ENCODE data around the gene FKBP1A. TPM values are rescaled to one million over a fixed set of nuclear protein-coding genes. Genes with fewer than 3 reads are reported as not detected.

The FKBP1A gene
- polyA plus RNA-seq, 3 donors = 324 to 402 (median 371) TPM

DNA sequence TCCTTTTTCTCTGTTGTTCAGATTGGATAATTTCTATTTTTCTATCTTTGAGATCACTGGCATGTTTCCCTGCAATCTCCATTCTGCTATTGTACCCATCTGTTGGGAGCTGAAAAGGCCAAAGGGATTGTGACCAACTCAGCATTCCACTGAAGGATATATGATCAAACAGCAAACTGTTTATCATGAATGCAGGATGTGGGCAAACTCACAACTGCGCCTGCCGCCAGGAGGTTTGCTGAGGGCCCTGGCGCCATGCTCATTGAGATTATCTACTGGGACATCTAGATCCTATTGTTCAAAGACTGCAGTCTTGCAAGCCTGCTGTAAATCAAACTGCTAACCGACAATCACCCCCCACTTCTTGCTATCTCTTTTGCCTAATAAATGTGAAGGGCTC lies 3.8 kb upstream of the FKBP1A start:
- no peak for DNase-seq (ENCODE audit: extremely low read depth in 1 of 11, low read depth in 9 of 11, low spot score in 4 of 11)

DNA sequence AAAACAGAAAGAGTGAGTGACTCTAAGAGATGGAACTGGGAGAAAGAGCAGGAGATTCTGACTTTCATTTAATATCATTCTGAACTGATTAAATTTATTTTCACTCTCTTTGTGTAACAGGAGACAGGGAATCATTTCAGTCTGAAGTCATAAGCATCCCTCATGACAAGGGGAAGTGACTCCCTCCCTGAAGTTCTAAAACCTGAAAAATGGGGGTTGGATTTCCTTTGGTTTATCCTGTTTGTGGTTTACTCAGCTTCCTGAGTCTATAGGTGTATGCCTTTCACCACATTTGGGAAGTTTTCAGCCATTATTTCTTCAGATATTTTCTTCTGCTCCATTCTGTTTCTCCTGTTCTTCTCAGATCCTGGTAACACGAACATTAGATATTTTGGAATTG lies 3.4 kb upstream of the FKBP1A start:
- DNase-seq (ENCODE audit: extremely low read depth in 1 of 11, low read depth in 9 of 11, low spot score in 4 of 11) = no peak

DNA sequence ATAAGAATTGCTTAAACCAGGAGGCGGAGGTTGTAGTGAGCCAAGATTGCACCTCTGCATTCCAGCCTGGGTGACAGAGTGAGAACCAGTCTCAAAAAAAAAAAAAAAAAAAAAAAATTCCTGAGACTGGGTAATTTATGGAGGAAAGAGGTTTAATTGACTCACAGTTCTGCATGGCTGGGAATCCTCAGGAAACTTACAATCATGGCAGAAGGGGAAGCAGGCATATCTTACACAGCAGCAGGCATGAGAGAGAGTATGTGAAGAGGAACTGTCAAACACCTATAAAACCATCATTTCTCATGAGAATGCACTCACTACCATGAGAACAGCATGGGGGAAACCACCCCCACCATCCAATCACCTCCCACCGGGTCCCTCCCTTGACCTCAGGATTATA lies 1.8 kb upstream of the FKBP1A start:
- no peak for DNase-seq (ENCODE audit: extremely low read depth in 1 of 11, low read depth in 9 of 11, low spot score in 4 of 11)

DNA sequence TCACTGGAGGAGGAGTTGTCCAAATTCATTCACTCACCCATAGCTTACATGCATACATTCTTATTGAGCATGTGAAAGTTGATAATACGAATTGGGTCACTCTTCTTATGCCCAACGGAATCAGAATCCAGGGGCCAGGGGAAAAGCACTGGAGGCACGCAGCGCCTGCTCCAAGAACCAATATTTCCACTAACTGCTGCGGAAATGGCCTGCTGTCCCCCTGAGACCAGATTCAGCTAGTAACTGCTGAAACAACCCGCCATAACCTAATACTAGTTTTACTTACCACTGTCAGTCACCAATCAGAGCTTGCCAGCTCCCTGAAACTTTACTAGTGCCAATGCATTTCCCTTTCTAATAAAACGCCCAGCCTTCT lies 641 bp upstream of the FKBP1A start:
- DNase-seq (ENCODE audit: extremely low read depth in 1 of 11, low read depth in 9 of 11, low spot score in 4 of 11) = no peak

DNA sequence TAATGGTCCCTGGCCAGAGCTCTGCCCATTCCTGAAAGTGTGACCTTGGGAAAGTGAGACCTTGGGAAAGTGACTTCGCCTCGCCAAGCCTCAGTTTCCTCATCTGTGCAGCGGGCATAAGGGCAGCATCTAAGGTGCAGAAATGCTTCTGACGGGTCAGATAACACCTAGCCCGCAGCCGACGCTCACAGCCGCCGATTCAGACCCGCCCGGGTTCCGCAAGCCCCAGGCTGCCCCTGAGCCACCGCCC lies 486 bp downstream of the FKBP1A start:
- no peak for DNase-seq (ENCODE audit: extremely low read depth in 1 of 11, low read depth in 9 of 11, low spot score in 4 of 11)

DNA sequence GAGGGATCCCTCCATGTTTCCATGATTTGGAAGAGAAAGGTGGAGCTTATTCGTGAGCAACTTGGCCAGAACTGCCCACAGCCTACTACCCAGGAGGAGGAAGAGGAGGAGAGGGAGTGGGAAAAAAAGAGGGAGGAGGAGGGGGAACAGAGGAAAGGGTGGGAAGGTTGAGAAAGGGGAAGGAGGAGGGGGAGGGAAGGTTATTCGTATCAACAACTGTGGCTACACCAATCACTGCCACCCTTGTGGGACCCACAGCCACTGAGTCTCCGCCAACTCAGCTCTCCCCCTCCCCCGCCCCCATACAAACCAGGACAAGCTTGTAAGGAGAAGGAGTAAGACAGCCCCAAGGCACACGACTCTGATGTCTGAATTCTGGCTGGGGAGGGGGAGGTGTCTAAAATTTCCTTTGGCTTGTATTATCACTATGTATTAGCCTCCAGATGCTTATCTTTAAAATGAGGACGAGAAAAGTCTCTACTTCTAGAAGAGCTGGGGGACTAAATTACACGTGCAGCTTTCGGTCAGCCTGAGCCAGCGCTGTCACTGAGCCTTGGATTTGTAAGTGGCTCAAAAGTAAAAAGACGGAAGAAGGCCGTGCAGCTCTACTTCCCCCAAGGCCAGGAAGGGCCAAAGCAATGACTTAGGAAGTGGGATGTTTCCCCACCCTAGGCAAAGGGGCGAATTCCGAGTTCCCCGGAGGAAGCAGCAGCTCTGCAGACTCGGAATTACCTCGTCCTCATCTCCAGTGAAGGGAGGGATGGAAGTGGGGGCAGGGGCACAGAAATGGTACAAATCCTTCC lies 1.0 kb downstream of the FKBP1A start:
- DNase-seq (ENCODE audit: extremely low read depth in 1 of 11, low read depth in 9 of 11, low spot score in 4 of 11) = no peak

DNA sequence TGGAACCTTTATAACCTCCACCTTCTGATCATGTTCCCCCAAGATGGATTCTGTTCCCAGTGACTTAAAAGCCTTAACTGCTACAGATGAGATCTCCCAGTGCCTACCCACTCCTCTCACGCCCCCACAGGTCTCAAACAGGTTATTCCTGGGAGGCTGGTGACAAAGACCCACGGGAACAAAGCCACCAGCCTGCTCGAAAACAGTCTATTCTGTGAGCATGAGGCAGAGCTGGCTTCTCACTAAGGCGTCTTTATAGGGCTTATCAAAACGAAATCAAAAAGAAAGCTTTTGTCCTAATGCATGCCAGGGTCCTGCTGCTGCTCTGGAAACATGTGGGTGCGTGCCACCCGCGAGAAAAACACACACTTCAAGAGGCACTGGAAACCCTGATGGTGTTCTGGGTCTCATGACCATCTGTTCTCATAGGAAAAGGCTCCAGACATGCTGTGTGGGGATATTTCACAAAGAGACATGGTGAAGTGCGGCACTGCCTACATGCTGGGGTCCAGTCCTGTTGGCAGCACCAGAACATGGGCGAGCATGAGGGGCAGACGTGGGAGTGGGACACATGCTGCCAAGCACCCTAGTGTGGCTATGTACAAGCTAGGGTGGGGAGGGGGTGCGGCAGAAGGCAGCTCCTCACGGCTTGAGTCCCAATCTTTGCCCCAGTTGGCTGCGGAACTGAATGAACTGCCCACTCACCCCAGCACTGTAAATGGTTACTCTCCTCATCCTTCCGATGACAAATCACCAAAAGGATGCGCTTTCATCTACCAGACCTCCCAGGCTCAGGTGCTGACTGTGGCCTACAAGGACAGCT lies 2.1 kb downstream of the FKBP1A start:
- no peak for DNase-seq (ENCODE audit: extremely low read depth in 1 of 11, low read depth in 9 of 11, low spot score in 4 of 11)

DNA sequence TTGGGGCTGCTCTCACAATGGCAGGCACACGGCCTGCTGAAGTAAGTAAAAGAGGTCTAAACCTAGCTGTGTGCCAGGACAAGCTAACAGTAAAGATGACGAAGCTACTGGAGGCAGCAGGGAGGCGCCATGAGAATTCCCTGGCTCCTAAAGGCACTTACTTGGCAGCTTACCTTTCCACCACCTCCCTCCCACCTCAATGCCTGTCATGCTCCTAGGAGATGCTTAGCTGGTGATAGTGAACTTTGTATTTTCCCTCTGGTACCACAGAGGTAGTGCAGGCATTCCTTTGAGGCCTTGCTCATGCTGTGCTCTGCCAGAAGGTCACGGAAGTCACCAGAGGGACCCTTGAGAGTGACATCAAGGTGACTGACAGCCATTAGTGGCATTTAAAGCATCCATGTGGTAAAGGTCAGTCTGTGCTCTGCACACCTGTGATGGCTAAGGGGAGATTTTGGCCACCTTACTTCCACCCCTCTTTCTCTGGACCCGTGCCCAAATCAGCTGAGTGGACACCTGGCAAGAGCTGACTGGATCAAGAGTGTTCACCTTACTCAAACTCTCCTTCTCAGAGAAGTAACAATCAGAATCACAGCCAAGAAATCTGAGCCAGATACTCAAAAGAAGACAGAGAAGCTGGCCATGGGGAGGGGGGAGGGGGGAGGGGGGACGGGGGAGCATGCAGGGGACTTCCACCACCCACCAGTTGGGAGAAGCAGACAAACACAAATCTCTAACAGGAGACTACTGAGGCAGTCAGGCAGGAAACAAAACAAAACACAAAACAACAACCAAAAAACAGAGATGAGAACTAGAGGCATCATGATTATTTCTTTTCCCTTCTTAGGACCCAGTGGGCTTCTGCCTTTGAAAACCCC lies 2.9 kb downstream of the FKBP1A start:
- DNase-seq (ENCODE audit: extremely low read depth in 1 of 11, low read depth in 9 of 11, low spot score in 4 of 11) = no peak

DNA sequence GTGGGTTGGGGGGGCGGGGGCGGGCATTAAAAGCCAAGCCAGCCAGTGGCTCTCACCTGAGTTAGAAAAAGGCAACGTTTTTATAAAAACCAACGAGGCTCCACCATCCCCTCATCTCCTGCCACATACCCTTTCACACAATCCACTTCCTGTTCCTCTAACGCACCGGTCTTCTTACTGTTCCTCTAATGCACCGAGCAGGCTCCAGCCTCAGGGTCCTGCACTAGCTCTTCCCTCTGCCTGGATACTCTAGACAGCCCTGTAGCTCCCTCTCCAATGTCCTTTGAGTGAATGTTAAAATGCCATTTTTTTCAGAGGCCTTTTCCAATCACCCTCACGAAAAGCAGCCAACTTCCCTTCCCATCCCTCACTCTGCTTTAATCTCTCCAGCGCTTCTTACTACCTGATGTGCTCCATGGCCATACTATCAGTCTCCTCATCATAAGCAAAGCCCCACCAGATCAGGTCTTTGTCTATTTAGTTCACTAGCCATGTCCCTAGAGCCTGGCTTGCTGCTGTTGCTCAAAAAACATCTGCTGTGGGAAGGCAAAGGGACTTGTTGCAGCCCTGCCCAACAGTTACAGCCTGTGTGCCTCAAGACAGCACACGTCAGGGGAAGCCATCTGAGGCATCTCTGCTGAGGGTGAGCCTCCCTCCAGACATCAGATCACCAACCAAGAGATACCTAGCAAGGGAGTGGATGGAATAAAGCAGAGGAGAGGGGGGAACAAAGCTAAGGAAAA lies 3.9 kb downstream of the FKBP1A start:
- DNase-seq (ENCODE audit: extremely low read depth in 1 of 11, low read depth in 9 of 11, low spot score in 4 of 11) = no peak

DNA sequence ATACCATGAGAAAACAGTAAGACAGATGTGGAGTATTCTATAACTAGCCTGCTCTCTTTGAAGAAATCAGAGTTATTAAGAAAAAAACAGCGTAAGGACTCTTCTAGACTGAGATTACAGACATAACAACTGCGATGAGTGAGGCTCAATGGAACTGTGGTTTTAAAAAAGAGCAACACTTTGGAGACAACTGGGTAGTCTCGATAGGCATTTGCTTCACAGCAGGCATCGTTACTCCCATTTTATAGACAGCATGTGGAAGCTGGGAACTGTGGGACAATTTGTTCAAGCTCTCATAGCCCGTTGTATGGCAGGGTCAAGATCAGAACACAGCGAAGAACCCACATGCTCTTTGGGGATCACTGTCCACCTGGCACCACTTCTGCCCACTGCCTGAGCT lies 4.6 kb downstream of the FKBP1A start:
- no peak for DNase-seq (ENCODE audit: extremely low read depth in 1 of 11, low read depth in 9 of 11, low spot score in 4 of 11)

DNA sequence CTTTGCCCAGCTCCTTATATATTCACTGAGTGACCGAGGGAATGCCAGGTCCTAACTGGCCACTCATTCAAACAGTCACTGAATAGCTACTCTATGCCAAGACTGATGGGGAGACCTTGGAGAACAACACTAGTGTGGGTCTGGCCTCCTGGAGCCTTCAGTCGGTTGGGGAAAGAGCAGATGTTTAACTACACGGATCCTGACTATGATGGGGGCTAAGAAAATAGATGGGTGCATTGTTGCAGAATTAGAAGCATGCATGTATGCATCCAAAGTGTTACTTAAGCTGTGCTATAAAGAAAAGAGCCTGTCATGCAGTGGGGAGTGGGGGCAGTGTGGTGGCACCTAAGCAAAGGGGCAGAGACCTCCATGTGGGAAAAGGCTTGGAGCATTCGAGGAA lies 6.5 kb downstream of the FKBP1A start:
- DNase-seq (ENCODE audit: extremely low read depth in 1 of 11, low read depth in 9 of 11, low spot score in 4 of 11) = no peak

DNA sequence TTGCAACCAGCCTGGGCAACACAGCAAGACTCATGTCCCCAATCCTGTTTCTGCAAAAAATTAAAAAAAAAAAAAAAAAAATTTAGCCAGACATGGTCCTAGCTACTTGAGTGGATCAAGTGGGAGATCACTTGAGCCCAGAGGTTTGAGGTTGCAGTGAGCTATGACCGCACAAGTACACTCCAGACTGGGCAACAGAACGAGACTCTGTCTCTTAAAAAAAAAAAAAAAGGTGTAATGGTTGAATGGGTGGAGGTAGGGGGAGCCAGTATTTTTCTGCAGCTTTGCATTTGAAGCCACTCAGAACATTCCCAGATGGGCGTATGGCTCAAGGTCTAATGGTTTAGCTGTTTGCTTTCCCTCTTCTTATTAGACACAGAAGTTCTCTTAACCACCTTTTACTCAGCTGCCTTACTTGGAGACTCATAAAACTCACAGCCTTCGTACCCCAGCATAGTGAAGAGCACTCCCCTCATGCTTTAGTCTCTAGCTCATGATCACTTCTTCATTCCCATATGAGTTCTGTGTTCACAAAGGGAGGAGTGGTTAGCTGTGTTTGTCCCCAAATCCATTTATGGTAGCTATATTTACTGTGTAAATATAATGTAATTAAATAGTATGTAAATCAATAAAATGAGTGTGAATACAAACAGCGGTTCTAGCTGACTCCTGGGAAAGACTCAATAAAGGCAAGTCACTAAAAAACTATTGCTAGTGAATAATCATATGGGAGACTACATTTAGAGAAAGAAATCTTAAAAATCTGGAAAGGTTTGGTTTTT lies 9.0 kb downstream of the FKBP1A start:
- no peak for DNase-seq (ENCODE audit: extremely low read depth in 1 of 11, low read depth in 9 of 11, low spot score in 4 of 11)

DNA sequence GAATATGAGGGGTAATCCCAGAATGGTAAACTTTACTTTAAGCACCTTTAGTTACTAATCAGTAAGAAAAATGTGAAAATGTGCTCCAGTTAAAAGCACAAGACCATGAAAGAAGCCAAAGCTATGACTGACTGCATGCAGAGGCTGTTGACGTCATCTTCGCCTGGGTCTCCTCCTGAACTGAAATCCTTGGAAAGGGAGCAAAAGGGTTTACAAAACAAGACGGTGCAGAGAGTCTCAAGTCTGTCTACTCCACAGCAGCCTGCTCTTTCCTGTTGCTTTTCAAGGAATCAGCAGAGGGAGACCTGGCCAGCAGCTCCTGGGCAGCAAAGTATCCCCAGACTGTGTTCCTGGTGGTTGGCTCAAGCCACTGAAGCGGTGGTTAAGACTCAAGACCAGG lies 10.2 kb downstream of the FKBP1A start:
- DNase-seq (ENCODE audit: extremely low read depth in 1 of 11, low read depth in 9 of 11, low spot score in 4 of 11) = no peak

DNA sequence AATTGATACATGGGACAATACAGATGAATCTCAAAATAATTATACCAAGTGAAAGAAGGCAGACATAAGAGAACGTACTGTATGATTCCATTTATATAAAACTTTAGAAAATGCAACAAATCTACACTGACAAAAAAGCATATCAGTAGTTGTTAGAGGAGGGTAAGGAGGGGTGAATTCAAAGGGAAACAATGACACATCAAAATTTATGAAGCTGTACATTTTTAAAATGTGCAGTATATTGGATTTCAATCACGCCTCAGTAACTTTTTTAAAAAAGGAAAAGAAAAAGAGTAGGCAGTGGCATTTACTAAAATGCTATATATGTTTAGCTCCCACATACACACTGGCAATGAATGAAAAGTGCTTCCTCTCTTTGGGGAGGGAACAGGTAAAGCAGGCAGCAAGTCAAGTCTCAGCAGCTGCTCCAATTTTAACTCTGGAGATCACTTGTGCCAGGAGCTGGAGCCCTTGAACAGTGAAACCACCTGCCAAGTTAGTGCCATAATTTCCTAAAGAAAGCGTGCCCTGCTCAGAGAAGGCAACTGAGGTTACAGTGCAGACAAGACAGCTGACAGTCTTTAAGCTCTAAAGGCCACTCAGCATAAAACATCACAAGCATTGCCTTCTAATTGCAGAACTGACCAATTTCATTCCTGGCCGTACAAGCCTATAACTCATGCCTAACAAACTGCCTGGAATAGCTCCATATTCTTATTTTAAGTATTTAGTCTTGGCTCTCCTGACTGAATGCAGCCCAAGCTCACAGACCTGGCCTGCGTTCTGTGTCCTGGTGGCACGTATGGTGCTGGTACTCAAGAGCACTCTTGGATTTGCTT lies 10.9 kb downstream of the FKBP1A start:
- no peak for DNase-seq (ENCODE audit: extremely low read depth in 1 of 11, low read depth in 9 of 11, low spot score in 4 of 11)

DNA sequence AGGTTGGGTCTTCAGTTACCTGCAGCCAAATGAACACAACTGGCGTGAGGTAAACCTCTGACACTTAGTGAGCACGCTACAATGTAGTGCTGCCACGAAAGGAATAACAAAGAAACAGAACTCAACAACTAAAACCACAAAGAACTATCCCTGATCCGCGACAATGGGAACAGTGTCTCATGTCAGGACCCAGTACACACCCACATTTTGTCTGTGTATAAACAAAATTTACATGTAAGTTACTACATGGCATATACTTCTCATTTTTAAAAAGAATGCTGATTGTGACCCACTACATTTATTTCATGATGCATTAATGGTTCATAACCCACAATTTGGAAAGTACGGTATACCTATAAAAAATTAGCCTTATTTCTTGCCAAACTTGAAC lies 14.1 kb downstream of the FKBP1A start:
- no peak for DNase-seq (ENCODE audit: extremely low read depth in 1 of 11, low read depth in 9 of 11, low spot score in 4 of 11)

DNA sequence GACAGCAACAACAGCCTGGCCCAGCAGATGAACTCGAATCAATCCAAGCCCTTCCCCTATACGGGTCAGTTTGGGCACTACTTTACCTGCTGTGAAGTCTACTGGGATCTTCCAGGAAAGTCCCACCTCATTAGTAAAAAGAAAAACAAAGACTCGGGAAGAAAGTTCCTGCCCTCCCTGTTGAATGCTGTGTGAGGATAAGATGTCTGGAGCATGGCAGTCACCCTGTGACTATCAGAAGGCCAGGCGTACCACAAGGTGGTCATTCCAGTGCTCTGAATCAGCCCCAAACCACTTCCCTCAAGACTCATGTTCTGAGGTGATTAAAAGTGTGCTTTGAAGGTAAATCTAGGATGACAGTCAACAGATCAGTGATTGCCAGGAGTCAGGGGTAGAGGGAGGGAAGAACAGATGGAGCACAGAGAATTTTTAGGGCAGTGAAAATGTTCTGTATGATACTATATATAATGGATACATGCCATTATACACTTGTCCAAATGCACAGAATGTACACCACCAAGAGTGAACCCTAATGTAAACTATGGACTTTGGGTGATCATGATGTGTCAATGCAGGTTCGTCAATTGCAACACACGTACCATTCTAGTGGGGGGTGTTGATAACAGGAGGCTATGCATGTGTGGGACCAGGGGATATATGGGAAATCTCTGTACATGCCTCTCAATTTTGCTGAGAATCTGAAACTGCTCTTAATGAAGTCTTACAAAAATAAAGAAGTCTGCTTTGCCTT lies 14.7 kb downstream of the FKBP1A start:
- no peak for DNase-seq (ENCODE audit: extremely low read depth in 1 of 11, low read depth in 9 of 11, low spot score in 4 of 11)

DNA sequence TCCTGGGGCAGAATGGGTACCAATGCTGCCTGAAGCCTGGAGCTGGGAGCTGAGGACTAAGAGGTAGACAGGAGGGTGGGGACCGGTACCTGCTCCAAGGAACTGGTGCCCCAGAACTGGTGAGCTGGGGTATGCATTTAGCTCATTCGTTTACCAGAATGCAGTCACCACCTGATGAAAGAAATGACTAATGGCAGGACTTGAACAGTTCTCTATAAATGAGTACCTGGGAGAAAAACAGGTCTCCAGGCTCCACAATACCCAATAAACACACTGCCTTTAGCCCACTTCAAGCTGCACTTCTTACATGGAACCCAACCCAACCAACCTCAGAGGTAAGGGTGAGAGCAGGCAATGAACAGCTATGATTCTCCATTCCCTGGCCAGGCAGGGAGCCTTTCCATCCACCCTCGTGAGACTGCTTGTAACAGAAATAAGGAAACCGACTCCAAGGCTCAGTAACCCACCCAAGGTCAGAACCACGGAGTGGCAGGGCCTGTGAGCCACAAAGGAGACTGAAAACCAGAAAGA lies 15.4 kb downstream of the FKBP1A start:
- DNase-seq (ENCODE audit: extremely low read depth in 1 of 11, low read depth in 9 of 11, low spot score in 4 of 11) = no peak

Data from renal cortex interstitium (tissue), 11 donors.